Activated CD8-positive, alpha-beta memory T cell treated with anti-CD3 and anti-CD28 coated beads for 4 hours (primary cell): Measurements from ENCODE around the gene FTO.

Source experiments
- DNase-seq, 2 donors: peaks; one replicate each; pipeline ENCODE4 v3.0.0-alpha.2; 2020; ENCODE audit warnings: low read depth in 2 of 2

FTO gene

GRCh38 chr16:53960954-53961616, 257.1 kb downstream of the FTO start:
- no peak for DNase-seq

GRCh38 chr16:53962041-53962440, 258.1 kb downstream of the FTO start:
- no peak for DNase-seq

- DNase-seq: no peak
Measured at GRCh38 chr16:53964145-53964790, 260.3 kb downstream of the FTO start.

- DNase-seq: no peak
Measured at GRCh38 chr16:53966821-53967571, 263.0 kb downstream of the FTO start.

GRCh38 chr16:53967572-53967971, 263.6 kb downstream of the FTO start:
- DNase-seq: no peak

- DNase-seq: no peak
Measured at GRCh38 chr16:53968454-53968853, 264.5 kb downstream of the FTO start.

GRCh38 chr16:53968896-53969295, 264.9 kb downstream of the FTO start:
- no peak for DNase-seq

DNA sequence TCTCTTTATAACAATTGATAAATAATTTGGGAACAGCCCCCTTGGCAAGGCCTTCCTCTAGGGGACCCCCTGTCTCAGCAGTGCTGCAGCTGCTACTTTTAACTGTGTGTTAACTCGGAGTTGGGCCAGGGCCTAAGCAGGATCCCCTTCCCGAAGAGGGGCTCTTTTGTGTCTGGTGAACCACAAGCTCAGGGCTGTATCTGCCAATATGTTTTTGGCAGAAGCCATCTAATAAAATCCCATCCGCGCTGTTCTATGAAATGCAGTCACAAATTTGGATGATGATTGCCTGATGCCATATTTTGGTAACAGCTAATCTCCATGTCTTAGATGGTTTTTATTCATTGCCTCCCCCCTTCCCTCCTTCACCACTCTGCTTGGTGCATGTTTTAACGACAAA, 267.7 kb downstream of the FTO start:
- DNase-seq: no peak

GRCh38 chr16:53973021-53973420, 269.1 kb downstream of the FTO start:
- no peak for DNase-seq

- no peak for DNase-seq
Measured at GRCh38 chr16:53974484-53975080, 270.6 kb downstream of the FTO start.

DNA sequence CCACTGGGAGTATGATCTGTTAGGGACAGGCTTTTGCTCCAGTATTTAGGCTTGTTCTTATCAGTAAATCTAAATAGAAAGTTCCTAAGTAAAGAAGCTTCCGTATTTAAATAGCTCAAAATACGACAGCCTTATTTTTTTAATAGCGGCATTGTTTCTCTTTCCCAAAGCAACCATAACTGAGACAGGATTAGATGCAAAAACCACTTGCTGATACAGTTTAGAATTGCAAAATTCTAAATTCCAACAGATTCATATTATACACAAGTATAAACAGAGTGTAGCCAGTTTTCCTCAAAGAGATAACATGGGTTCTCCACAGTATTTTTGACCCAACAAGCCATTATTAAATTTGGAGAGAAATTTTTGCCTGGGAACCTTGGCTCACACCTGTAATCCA, 276.7 kb downstream of the FTO start:
- no peak for DNase-seq

GRCh38 chr16:53982631-53983042, 278.7 kb downstream of the FTO start:
- no peak for DNase-seq

DNA sequence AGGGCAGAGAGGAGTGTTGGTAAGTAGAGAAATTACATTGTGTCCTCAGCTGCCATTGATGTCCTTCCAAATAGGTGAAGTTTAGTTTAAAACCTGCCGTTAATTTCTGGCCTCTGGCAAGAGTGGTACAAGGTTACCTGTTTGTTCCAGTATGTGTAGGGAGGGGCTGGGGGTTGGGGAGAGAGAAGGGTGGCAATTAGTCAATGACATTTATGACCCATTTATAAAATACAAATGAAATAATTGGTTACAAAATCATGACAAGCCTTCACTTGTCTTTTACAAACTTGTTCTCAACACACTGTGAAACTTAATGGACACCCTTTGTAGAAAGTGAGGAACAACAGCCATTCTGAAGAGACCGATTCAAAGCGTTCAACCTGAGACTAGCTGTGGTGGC, 281.0 kb downstream of the FTO start:
- no peak for DNase-seq

GRCh38 chr16:53985861-53986260, 281.9 kb downstream of the FTO start:
- DNase-seq: no peak

GRCh38 chr16:53986793-53987192, 282.8 kb downstream of the FTO start:
- DNase-seq: no peak

- DNase-seq: no peak
Measured at GRCh38 chr16:53988136-53988535, 284.2 kb downstream of the FTO start.

DNA sequence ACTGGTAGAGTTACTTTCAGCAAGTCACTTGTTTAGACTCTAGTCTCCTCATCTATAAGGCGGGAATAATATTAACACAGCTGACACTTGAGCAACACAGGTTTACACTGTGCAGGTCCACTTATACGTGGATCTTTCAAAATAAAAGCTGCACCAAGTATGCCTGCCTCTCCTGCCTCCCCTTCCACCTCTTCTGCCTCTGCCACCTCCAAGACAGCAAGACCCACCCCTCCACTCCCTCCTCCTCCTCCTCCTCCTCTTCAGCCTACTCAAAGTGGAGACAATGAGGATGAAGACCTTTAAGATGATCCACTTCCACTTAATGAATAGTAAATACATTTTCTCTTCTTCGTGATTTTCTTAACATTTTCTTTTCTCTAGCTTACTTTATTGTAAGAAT, 285.6 kb downstream of the FTO start:
- no peak for DNase-seq

GRCh38 chr16:53991754-53992378, 287.9 kb downstream of the FTO start:
- DNase-seq: no peak

DNA sequence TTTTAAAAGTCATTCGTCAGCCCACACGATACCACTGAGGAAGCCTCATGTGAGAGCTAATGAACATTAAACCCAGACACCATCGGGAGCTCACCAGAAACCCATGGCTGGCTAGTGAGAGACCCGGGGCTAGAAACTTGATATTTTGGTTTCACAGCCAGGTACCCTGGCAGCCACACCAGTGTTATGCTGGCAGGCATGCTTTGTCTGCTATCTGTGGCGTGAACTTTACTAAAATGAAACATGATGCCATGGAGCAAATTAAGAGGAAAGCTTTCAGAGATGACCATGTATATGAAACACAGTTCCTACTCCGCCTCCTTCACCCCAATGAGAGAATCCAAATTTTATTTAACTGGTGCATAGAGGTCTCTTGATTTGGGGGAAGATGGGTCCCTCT, 291.4 kb downstream of the FTO start:
- DNase-seq: no peak

- no peak for DNase-seq
Measured at GRCh38 chr16:53996961-53997360, 293.0 kb downstream of the FTO start.

- DNase-seq: no peak
Measured at GRCh38 chr16:53998024-53998810, 294.3 kb downstream of the FTO start.
